H9 (cell line): ENCODE measurements around the gene PTEN. TPM values are rescaled to one million over a fixed set of nuclear protein-coding genes. Genes with fewer than 3 reads are reported as not detected.

Source experiments
- DNase-seq: peaks from one replicate; pipeline ENCODE4 v3.0.0-alpha.2; 2017
- H2AFZ ChIP-seq: one replicate; pipeline ENCODE4 v1.6.1; 2013; ENCODE audit warnings: mild to moderate bottlenecking, low read length, control low read depth, moderate library complexity
- H2AK5ac ChIP-seq: 2 replicates; pipeline ENCODE4 v1.6.1; 2013; ENCODE audit warnings: low read length, control low read depth, mixed read lengths; ENCODE audit not compliant: insufficient read length
- H2BK120ac ChIP-seq: one replicate; pipeline ENCODE4 v1.6.1; 2013; ENCODE audit warnings: low read depth, mild to moderate bottlenecking, low read length, control low read depth, inconsistent platforms; ENCODE audit not compliant: poor library complexity, severe bottlenecking
- H2BK12ac ChIP-seq: 2 replicates; pipeline ENCODE4 v1.6.1; 2013; ENCODE audit warnings: low read length, control low read depth, mixed read lengths, low read depth; ENCODE audit not compliant: insufficient read length
- H2BK15ac ChIP-seq: 2 replicates; pipeline ENCODE4 v1.6.1; 2013; ENCODE audit warnings: low read depth, low read length, control low read depth
- H2BK20ac ChIP-seq: one replicate; pipeline ENCODE4 v1.6.1; 2013; ENCODE audit warnings: low read depth, mild to moderate bottlenecking, low read length, control low read depth, inconsistent platforms; ENCODE audit not compliant: poor library complexity, severe bottlenecking
- H2BK5ac ChIP-seq: 2 replicates; pipeline ENCODE4 v1.6.1; 2013; ENCODE audit warnings: low read length, control low read depth, mixed read lengths; ENCODE audit not compliant: insufficient read length
- H3K14ac ChIP-seq: 2 replicates; pipeline ENCODE4 v1.6.1; 2013; ENCODE audit warnings: low read length, control low read depth; ENCODE audit not compliant: insufficient read depth
- H3K18ac ChIP-seq: 2 replicates; pipeline ENCODE4 v1.6.1; 2013; ENCODE audit warnings: low read depth, mild to moderate bottlenecking, mixed read lengths, low read length, control low read depth; ENCODE audit not compliant: insufficient read length
- H3K23ac ChIP-seq: 2 replicates; pipeline ENCODE4 v1.6.1; 2013; ENCODE audit warnings: low read length, control low read depth, mixed read lengths, low read depth; ENCODE audit not compliant: insufficient read length
- H3K23me2 ChIP-seq: 2 replicates; pipeline ENCODE4 v1.6.1; 2013; ENCODE audit warnings: low read depth, mild to moderate bottlenecking, mixed read lengths, low read length, control low read depth; ENCODE audit not compliant: insufficient read length, poor library complexity, severe bottlenecking
- H3K27ac ChIP-seq: 2 replicates; pipeline ENCODE4 v1.5.1; 2013; ENCODE audit warnings: low read length, control low read depth, mixed read lengths, low read depth; ENCODE audit not compliant: insufficient read length
- H3K27me3 ChIP-seq: 2 replicates; pipeline ENCODE4 v1.6.1; 2013; ENCODE audit warnings: low read length, control low read depth, inconsistent platforms; ENCODE audit not compliant: insufficient read depth
- H3K4ac ChIP-seq: 2 replicates; pipeline ENCODE4 v1.6.1; 2013; ENCODE audit warnings: low read depth, mild to moderate bottlenecking, control low read depth, inconsistent platforms, low read length, moderate library complexity
- H3K4me1 ChIP-seq: 2 replicates; pipeline ENCODE4 v1.6.1; 2013; ENCODE audit warnings: low read length, control low read depth, inconsistent platforms; ENCODE audit not compliant: insufficient read depth
- H3K4me2 ChIP-seq: 2 replicates; pipeline ENCODE4 v1.6.1; 2013; ENCODE audit warnings: low read length, control low read depth, mixed read lengths; ENCODE audit not compliant: insufficient read length, insufficient read depth
- H3K56ac ChIP-seq: 2 replicates; pipeline ENCODE4 v1.6.1; 2013; ENCODE audit warnings: low read depth, mild to moderate bottlenecking, mixed read lengths, low read length, control low read depth; ENCODE audit not compliant: insufficient read length
- H3K79me1 ChIP-seq: 2 replicates; pipeline ENCODE4 v1.6.1; 2013; ENCODE audit warnings: low read depth, mild to moderate bottlenecking, moderate library complexity, low read length, control low read depth, inconsistent platforms; ENCODE audit not compliant: insufficient read depth, poor library complexity, severe bottlenecking
- H3K79me2 ChIP-seq: 2 replicates; pipeline ENCODE4 v1.6.1; 2013; ENCODE audit warnings: low read length, control low read depth, inconsistent platforms; ENCODE audit not compliant: insufficient read depth
- H3K9ac ChIP-seq: 2 replicates; pipeline ENCODE4 v1.6.1; 2013; ENCODE audit warnings: low read length, control low read depth, mixed read lengths; ENCODE audit not compliant: insufficient read length; ENCODE audit errors: extremely low read depth
- H3K9me3 ChIP-seq: one replicate; pipeline ENCODE4 v1.6.1; 2013; ENCODE audit warnings: low read depth, low read length, inconsistent platforms; ENCODE audit not compliant: control insufficient read depth
- H3T11ph ChIP-seq: one replicate; pipeline ENCODE4 v1.6.1; 2013; ENCODE audit warnings: mild to moderate bottlenecking, low read length, control low read depth, inconsistent platforms
- H4K20me1 ChIP-seq: one replicate; pipeline ENCODE4 v1.6.1; 2013; ENCODE audit not compliant: control insufficient read depth, insufficient read length, insufficient read depth
- H4K5ac ChIP-seq: 2 replicates; pipeline ENCODE4 v1.6.1; 2013; ENCODE audit warnings: low read depth, mild to moderate bottlenecking, mixed read lengths, low read length, control low read depth; ENCODE audit not compliant: insufficient read length
- H4K8ac ChIP-seq: replicated peaks from 2 replicates; pipeline ENCODE4 v1.6.1; 2013; ENCODE audit warnings: low read length, control low read depth, mixed read lengths, low read depth; ENCODE audit not compliant: insufficient read length
- H4K91ac ChIP-seq: 2 replicates; pipeline ENCODE4 v1.6.1; 2013; ENCODE audit warnings: low read depth, mild to moderate bottlenecking, moderate library complexity, mixed read lengths, low read length, control low read depth; ENCODE audit not compliant: insufficient read length
- H3K27ac Mint-ChIP-seq, 3 experiments: 2 replicates in 2 of 3; 3 replicates in 1 of 3; pipeline ENCODE4 v1.8.0; 2020 to 2021; ENCODE audit warnings: mixed read lengths in 3 of 3, mild to moderate bottlenecking in 1 of 3, moderate library complexity in 1 of 3
- H3K27me3 Mint-ChIP-seq: 2 replicates; pipeline ENCODE4 v1.8.0; 2021; ENCODE audit warnings: low read depth, mild to moderate bottlenecking, moderate library complexity, mixed read lengths
- H3K36me3 Mint-ChIP-seq, 3 experiments: 2 replicates in 2 of 3; 3 replicates in 1 of 3; pipeline ENCODE4 v1.8.0; 2020 to 2021; ENCODE audit warnings: low read depth in 3 of 3, mixed read lengths in 3 of 3; ENCODE audit not compliant: insufficient read depth in 1 of 3
- H3K4me1 Mint-ChIP-seq, 2 experiments: 2 replicates each; pipeline ENCODE4 v1.8.0; 2020; ENCODE audit warnings: mixed read lengths in 2 of 2
- H3K4me3 Mint-ChIP-seq, 2 experiments: 2 replicates in 1 of 2; 3 replicates in 1 of 2; pipeline ENCODE4 v1.8.0; 2020 to 2021; ENCODE audit warnings: mild to moderate bottlenecking in 2 of 2, mixed read lengths in 2 of 2, moderate library complexity in 1 of 2
- H3K9me3 Mint-ChIP-seq, 2 experiments: 2 replicates in 1 of 2; 3 replicates in 1 of 2; pipeline ENCODE4 v1.8.0; 2020; ENCODE audit warnings: mild to moderate bottlenecking in 2 of 2, mixed read lengths in 2 of 2, moderate library complexity in 1 of 2
- whole genome bisulfite sequencing: extraction: QIAGEN DNeasy Blood & Tissue Kit; methylation state at CpG from one replicate; pipeline ENCODE4 v1.1.7; 2013; ENCODE audit warnings: missing lambda C conversion rate, low lambda C conversion rate, mixed read lengths; ENCODE audit not compliant: insufficient read length; ENCODE audit errors: extremely low coverage; 5-methylcytosine and 5-hydroxymethylcytosine counted together
- total RNA-seq: library from RNA; stranded (reverse); gene quantifications from 2 replicates; pipeline ENCODE4 v1.2.1, GENCODE V29; 2021
- TF ChIP-seq, protein P1 (sequence below): fragments of 200-600 bp; sonication (generic); conservative IDR thresholded peaks from 3 replicates; pipeline ENCODE4 v1.8.0; 2021; ENCODE audit warnings: antibody characterized with exemption, mild to moderate bottlenecking

PTEN gene
- total RNA-seq, 1 experiment from 2014 or later = 52.8 TPM

DNA sequence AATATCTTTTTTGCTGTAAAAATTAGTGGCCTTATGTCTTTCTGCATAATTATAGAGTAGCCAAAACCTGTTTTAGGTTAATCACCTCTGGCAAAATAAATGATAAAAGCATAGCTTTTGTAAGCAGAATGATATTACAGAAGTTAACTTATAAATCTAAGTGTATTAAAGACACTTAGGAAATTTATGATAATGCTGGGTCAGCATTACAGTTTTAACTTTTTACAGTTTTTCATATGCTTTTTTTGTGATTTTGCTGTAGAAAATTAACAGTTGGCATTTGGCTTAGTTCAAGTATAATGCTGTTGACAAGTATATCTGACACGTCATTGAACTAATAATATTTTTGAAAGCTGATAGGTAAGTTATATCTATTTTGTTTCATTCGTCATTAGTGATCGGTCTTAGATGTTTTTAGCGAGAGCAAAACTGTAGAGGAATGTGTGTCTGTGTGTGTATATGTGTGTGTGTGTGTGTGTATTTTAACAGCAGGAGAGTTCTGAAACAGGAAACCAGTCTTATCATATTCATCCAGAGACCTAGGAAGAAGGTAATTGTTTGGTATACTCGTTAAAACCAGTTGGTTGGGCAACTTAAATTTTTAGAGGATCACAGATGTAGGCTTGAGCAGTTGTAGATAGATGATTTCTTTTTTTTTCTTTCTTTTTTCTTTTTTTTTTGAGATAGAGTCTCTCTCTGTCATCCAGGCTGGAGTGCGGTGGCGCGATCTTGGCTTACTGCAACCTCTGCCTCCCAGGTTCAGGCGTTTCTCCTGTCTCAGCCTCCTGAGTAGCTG lies 15.4 kb downstream of the PTEN start:
- no peaks in the 10 kb centered on the region for H3K79me1 ChIP-seq
- no peak overlapping the region for H3K23ac ChIP-seq
- peaks cover 5% of the 10 kb centered on the region in 2 experiments; a peak in 3 of 4 replicates for H3K4me1 Mint-ChIP-seq
- no peak overlapping the region for H2BK120ac ChIP-seq
- H3K9me3 ChIP-seq = no peaks in the 10 kb centered on the region
- peaks cover 24 to 28% (median 28%) of the 10 kb centered on the region in 3 experiments for H3K36me3 Mint-ChIP-seq
- no peaks in the 10 kb centered on the region for H3K4me1 ChIP-seq
- H2BK12ac ChIP-seq = no peak overlapping the region
- no peak overlapping the region for H3K18ac ChIP-seq
- H2AK5ac ChIP-seq = no peak overlapping the region
- no peak overlapping the region for H2AFZ ChIP-seq
- no peaks in the 10 kb centered on the region for H3K27me3 ChIP-seq
- no peak overlapping the region for H3K14ac ChIP-seq
- no peak overlapping the region for H4K91ac ChIP-seq
- no peak overlapping the region for H3K4me2 ChIP-seq
- H3K27ac Mint-ChIP-seq = peak overlapping the region in 2 of 3 experiments; percentile 2 to 49; a peak in 2 of 7 replicates
- no peaks in the 10 kb centered on the region for H3K23me2 ChIP-seq
- peaks cover 5 to 10% of the 10 kb centered on the region in 2 experiments; a peak in 3 of 5 replicates for H3K9me3 Mint-ChIP-seq
- no peaks in the 10 kb centered on the region for H4K20me1 ChIP-seq
- no peak overlapping the region for H4K5ac ChIP-seq
- H3K4ac ChIP-seq = no peak overlapping the region
- no CpG with 5 or more reads among the region's 9 CpGs for WGBS
- no peak overlapping the region for H2BK5ac ChIP-seq
- H2BK20ac ChIP-seq = no peak overlapping the region
- no peak overlapping the region for H3K9ac ChIP-seq
- H3T11ph ChIP-seq = no peak overlapping the region
- no peak overlapping the region for H4K8ac ChIP-seq
- H3K56ac ChIP-seq = no peak overlapping the region
- H3K27ac ChIP-seq = no peak overlapping the region
- no peak overlapping the region; a peak in 1 of 5 replicates for H3K4me3 Mint-ChIP-seq
- H3K27me3 Mint-ChIP-seq = no peaks in the 10 kb centered on the region
- H3K79me2 ChIP-seq = no peaks in the 10 kb centered on the region; the same call in 1 of the 2 replicates
- TF ChIP-seq, protein P1, sequence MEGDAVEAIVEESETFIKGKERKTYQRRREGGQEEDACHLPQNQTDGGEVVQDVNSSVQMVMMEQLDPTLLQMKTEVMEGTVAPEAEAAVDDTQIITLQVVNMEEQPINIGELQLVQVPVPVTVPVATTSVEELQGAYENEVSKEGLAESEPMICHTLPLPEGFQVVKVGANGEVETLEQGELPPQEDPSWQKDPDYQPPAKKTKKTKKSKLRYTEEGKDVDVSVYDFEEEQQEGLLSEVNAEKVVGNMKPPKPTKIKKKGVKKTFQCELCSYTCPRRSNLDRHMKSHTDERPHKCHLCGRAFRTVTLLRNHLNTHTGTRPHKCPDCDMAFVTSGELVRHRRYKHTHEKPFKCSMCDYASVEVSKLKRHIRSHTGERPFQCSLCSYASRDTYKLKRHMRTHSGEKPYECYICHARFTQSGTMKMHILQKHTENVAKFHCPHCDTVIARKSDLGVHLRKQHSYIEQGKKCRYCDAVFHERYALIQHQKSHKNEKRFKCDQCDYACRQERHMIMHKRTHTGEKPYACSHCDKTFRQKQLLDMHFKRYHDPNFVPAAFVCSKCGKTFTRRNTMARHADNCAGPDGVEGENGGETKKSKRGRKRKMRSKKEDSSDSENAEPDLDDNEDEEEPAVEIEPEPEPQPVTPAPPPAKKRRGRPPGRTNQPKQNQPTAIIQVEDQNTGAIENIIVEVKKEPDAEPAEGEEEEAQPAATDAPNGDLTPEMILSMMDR = no peak
- H2BK15ac ChIP-seq = no peak overlapping the region
- no peak for DNase-seq
